ENCODE measurements around the gene UGT1A6.
"Not testable (repeated sequence)": the region's sequence is repeated elsewhere in the genome, so short reads cannot be mapped to it uniquely, and the experiment has no call there.

The UGT1A6 gene

DNA sequence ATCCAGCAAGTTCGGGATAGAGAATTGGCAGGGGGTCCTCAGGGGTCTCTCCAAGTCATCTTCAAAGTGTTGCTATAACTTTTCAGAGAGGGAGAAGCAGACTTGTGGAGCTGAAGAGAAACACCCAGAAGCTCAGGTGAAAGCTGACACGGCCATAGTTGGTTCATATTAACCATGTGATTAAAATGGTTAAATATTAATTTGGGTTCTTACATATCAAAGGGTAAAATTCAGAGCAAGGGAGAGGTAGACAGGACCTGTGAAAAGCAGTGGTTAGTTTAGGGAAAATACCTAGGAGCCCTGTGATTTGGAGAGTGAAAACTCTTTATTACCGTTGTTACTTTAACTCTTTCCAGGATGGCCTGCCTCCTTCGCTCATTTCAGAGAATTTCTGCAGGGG lies at the start of gene UGT1A6:
Gene UGT1A6, plus strand, starts transcription at position 243 of the 400 bp plus-strand sequence. Its CDS starts 115 bp downstream, at position 358.
- no peak for DNase-seq

DNA sequence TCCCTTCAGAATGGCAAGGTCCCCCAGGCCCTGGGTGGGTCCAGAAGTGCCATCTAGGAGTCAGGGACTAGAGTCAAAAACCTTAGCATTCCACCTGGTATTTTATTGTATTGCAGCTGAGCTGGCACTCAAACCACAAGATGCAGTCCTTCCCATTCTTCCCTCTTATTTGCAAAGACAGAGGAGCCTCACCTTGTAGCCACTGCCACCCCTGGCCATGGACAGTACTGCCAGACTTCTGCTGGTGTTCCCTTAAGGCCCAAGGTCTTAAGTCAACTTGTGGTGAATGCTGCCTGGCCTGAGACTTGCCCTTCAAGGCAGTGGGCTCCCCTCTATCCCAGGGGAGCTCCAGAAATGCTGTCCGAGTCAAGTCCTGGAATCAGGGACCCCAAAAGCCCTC lies 49.6 kb upstream of the UGT1A6 start:
- DNase-seq = no peak

DNA sequence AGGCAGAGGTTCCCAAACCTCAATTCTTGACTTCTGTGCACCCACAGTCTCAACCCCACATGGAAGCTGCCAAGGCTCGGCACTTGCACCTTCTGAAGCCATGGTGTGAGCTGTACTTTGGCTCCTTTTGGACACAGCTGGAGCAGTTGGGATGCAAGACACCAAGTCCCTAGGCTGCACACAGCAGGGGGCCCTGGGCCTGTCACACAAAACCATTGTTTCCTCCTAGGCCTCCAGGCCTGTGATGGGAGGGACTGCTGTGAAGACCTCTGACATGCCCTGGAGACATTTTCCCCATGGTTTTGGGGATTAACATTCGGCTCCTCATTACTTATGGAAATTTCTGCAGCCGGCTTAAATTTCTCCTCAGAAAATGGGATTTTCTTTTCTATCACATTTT lies 46.7 kb upstream of the UGT1A6 start:
- not testable (repeated sequence) for DNase-seq

DNA sequence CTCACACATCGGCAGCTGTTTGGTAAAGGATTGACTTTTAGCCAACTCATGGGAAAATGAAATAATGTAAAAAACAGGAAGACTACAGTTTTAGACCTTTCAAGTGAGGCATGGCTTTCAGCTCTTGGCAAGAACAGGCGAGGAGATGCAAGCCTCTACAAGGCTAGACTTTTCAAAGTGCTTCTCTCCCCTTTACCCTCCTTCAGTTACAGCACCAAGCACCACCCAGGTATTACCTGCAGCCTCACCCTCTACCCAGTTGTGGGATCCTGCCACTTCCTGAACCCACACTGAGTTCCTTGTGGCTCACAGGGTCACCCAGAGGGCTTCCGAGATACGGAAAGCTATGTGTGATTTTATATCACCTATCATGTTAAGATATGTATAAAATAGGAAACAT lies 41.7 kb upstream of the UGT1A6 start:
- DNase-seq = no peak

- no peak for DNase-seq
Observed at GRCh38 chr2:233651430-233651829, 41.3 kb upstream of the UGT1A6 start.

- DNase-seq = no peak
Observed at GRCh38 chr2:233654501-233654900, 38.2 kb upstream of the UGT1A6 start.

DNA sequence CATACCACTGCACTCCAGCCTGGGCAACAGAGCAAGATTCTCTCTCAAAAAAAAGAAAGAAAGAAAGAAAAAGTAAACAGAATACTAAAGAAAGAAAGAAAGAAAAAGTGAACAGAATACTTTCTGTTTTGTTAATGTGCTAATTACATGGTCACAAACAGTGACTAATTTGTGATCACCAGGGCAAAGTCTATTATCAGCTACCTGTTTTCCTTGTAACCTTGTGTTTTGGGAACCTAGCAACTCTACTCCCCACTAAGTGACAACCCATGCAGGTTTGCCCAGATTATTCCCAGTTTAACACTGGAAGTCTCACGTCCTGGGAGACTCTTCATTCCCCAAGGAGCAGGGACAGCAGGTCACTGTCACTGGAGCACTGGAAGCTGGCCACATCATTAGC lies 37.6 kb upstream of the UGT1A6 start:
- DNase-seq = no peak

DNA sequence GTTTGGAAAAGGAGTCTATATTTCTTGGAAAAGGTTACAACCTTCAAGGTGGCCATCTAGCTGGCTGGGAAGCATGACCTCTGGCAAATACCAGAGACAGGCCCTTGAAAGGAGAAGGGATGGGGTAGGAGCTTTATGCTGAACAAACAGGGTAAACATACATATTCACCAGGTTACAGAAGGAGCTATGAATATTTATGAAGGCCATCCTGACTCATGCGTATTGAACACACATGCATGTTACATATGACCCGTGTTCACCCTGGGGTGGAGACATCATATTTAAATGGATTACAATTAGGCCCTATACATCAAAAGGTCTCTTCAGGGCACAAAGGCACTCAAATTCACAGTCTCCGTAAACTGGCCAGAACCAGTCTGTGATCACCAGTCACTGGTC lies 36.7 kb upstream of the UGT1A6 start:
- DNase-seq = not testable (repeated sequence)

GRCh38 chr2:233656443-233656842 lies 36.2 kb upstream of the UGT1A6 start:
- DNase-seq = no peak

DNA sequence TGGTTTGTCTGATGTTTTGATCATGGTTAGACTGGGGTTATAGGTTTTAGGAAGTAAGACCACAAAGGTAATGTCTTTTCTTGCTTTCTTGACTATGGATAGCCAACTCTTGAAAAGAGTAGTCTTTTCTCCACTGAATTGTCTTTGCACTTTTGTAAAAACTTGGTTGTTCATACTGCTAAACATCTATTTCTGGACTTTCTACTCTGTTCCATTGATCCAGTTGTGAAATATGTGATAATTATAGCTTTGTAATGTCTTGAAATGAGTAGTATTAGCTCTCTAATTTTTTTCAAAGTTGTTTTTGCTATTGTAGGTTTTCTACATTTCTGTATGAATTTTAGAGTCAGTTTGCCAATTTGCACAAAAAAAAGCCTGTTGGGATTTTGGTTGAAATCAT lies 34.1 kb upstream of the UGT1A6 start:
- no peak for DNase-seq

GRCh38 chr2:233663911-233664310 lies 28.8 kb upstream of the UGT1A6 start:
- DNase-seq = no peak

GRCh38 chr2:233668605-233669260 lies 24.0 kb upstream of the UGT1A6 start:
- DNase-seq = no peak

DNA sequence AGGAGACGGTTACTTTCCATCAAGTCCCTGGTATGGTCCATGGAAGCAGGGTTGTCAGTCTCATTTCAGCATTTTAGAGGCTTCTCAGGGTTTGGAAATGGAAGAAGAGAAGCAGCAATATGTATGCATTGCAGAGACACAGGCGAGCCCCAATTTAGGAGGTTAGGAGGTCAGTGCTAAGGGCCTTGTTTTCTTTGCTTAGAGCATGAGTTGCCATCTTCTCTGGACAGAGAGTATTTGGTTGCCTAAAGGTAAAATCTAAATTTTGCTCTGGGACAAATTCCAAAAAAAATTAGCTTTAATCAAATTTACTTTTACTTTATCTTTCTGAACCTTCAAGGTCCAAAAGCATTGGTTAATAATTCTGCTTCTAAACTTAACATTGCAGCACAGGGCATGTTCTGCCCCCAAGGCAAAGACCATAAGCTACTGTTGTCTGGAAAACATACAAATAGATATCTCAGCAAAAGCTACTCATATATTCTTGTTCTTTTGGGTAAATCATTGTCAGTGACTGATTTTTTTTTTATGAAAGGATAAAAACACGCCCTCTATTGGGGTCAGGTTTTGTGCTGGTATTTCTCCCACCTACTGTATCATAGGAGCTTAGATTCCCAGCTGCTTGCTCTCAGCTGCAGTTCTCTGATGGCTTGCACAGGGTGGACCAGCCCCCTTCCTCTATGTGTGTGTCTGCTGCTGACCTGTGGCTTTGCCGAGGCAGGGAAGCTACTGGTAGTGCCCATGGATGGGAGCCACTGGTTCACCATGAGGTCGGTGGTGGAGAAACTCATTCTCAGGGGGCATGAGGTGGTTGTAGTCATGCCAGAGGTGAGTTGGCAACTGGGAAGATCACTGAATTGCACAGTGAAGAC lies 21.2 kb upstream of the UGT1A6 start, which contains the start of gene UGT1A9:
Gene UGT1A9, plus strand, starts transcription at position 609 of the 872 bp plus-strand sequence. Its CDS starts 37 bp downstream, at position 646.
- DNase-seq = no peak

- no peak for DNase-seq
Observed at GRCh38 chr2:233672886-233673285, 19.8 kb upstream of the UGT1A6 start.

- DNase-seq = no peak
Observed at GRCh38 chr2:233673896-233674295, 18.8 kb upstream of the UGT1A6 start.

DNA sequence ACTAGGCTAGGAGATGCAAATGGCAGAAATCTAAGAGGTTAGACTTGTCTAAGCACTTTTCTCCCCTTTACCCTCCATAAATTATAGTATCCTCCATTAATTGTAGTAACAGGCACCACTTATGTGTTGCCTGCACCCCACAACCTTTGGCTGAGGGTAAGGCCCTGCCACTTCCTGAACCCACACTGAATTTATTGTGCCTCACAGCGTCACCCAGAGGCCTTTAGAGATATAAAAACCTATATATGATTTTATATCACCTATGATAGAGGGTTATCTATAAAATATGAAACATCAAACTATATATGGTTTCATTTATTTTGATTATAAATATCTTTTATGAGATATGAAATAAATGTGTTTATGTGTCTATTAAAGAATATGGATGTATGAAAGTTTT lies 18.4 kb upstream of the UGT1A6 start:
- no peak for DNase-seq

- no peak for DNase-seq
Observed at GRCh38 chr2:233674995-233675394, 17.7 kb upstream of the UGT1A6 start.

GRCh38 chr2:233676046-233676445 lies 16.6 kb upstream of the UGT1A6 start:
- DNase-seq = no peak

DNA sequence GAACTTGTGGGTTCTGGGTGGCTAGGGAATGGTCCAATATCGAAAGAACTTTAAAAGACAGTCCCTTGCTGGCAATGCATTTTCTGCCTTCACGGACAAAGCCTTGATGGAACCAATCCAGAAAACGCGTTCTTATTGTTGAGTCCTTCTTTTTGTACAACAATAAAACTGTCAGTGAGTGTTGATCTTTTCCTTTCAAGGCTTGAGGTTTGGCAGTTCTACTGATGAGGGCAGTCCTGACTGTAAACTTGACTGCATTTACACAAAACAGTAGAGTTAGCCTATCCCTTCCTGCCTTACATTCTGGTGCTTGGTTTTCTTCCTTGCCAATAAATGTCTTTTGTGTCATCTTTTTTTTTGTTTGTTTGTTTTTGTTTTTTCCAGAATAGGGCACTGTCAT lies 13.5 kb upstream of the UGT1A6 start:
- DNase-seq = no peak

DNA sequence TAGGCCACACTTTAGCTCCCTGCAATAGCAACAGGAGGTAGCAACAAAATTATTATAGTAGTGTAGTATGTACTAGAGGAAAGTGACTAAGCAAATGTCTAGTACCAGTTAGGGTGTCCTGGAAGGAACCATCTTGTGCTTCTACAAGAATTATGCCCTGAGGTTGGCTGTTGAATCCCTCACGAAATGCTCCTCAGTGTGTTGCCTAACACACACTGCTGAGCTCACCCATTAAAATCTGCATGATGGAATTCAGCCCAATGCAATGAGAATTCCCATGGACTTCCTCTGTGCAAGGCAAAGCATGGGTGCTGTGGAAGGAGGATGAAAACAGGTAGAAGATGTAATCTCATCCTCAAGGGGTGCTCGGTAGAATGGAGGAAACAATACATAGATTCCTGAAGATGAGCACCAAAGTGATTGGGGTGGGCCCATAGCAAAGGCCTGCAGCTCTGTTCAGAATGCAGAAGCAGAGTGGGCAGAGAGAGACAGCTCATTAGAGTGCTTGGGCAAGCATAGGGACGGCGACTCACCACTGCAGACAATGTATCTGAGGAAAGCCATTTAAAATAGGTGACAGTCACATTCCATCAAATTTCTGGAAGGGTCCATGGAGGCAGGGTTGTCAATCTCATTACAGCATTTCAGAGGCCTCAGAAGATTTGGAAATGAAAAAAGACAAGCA lies 12.2 kb upstream of the UGT1A6 start:
- no peak for DNase-seq

DNA sequence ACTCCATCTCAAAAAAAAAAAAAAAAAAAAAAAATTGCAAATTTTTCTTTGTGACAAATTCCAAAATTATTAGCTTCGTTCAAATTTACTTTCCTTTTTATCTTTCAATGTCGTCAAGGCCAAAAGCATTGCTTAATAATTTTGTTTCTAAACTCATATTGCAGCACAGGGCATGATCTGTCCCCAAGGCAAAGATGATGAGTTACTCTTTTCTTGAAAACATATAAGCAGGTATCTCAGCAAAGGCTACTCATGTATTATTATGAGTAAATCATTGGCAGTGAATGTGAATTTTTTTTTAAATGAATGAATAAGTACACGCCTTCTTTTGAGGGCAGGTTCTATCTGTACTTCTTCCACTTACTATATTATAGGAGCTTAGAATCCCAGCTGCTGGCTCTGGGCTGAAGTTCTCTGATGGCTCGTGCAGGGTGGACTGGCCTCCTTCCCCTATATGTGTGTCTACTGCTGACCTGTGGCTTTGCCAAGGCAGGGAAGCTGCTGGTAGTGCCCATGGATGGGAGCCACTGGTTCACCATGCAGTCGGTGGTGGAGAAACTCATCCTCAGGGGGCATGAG lies 11.1 kb upstream of the UGT1A6 start, which contains the start of gene UGT1A7:
Gene UGT1A7, plus strand, starts transcription at position 381 of the 579 bp plus-strand sequence. Its CDS starts 37 bp downstream, at position 418.
- DNase-seq = no peak

DNA sequence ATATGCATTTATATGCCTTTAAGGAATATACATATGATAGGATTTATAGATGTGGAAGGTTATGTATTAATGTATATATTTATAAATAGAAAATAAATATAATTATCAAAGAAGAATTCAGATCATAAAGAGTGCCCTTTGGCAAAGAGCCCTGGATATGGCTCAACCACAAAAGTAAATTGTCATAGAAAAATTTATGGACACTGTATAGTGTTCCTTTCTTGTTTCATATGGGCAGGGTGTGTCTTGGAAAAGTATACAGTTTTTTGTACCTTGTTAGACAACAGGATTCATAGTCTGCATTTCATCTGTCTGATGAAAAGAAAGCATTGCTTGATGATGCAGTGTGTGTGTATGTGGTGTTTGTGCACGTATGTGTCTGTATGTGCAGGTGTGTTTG lies 8.1 kb upstream of the UGT1A6 start:
- DNase-seq = no peak

DNA sequence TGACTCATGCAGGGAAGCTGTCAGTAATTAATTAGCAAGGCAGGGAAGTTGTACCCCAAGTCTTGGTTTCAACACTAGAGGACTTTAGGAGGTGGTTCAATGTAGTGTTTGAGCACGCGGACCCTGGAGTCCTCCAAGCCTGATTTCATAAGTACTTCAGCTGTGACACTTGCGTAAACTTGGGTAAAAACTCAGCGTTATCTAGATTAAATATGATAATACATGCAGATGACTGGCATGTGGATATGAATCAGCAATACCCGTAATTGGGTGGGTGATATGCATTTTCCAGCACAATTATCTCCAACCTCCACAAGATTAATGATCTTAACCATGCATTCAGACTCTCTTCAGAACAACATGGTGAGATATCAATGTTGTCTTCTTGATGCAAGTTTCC lies 5.8 kb upstream of the UGT1A6 start:
- no peak for DNase-seq

Data from activated T-cell treated with anti-CD3 and anti-CD28 coated beads, Interleukin-2, amount 50 U/mL, for 48 hours (primary cell).